ENCODE measurements around the gene CHRNA4.

GRCh38 chr20:63351326-63351700 is 9.8 kb downstream of the CHRNA4 start:
- TF ChIP-seq CTCF (IDR thresholded peaks at IDR 0.05) (no peak), POLR2A (IDR thresholded peaks at IDR 0.05) (no peak)

Data from testis (tissue), 2 donors.